ENCODE data around the gene GSK3A.

The GSK3A gene

DNA sequence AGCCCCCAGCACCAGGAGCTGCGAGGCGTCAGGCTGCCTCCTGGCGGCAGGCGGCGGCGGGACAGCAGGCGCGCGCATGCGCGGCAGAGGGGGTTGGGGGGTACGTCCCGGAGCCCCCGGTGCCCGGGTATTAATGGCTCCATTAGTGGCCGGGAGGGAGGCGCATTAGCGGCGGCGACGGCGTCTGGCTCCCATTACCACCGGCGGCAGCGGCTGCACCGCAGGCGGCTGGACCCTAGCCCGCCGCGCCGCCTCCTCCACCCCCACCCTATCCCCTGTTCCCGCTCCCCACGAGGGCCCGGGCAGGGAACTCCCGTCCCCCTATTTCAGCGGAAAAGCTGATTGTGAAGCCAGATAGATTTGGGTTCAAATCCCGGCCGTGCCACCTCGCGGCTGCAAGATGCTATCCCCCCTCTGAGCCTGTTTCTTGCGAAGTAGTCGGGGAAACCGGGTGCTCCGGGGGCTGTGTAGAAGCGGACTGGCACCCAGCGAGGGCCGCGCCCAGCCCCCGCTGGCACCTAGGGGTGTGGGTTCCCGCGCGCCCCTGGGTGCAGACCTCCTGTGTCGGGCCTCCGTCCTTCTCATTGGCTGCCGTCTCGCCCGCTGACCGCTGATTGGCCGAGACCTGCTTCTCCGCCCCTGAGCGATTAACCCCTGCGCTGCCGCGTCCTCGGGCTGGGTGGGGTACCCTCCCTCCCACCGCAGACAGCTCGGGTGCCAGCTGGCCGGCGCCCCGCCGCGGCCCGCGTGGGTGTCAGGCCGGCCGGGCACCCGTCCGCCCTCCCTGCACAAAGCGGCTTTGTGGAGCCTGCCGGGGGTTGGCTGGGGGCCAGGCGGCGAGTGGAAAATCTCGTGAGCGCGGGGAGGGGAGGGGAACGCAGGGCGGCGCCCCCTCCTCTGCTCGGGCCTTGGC lies 37.8 kb upstream of the GSK3A start:
- peak; percentile 92 for DNase-seq

DNA sequence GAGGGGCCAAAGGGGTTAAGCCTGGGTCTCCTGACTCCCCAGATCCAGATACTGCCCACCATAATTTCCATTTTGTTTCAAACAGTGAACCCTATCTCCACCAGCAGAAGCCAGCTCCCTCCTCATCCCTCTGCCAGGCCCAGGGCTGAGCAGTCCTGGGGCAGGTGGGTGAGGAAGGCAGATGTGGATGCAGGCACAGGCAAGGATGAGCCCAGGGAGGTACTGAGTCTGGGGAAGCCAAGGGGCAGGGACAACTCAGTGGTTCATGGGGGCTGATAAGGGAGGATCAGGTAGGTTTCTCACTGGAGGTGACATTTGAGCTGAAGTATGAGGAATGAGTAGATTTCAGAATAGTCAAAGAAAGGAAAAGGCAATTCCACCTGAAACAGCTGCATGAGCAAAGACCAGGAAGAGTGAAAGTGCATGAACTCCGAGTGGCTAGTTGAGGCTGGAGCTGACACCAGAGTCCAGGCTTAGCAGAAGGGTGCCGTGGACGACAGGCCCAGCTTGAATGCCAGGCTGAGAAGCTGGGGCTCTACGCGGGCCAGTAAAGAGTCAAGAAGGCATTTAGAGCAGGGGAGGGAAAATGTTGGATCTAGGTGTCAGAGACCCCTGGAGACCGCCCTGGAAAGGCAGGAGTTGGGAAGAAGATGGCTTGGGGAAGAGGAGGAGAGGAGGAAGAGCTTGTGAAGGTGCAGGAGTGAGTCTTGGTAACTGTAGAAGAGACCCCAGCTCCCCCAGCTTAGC lies 36.9 kb upstream of the GSK3A start:
- DNase-seq = no peak

DNA sequence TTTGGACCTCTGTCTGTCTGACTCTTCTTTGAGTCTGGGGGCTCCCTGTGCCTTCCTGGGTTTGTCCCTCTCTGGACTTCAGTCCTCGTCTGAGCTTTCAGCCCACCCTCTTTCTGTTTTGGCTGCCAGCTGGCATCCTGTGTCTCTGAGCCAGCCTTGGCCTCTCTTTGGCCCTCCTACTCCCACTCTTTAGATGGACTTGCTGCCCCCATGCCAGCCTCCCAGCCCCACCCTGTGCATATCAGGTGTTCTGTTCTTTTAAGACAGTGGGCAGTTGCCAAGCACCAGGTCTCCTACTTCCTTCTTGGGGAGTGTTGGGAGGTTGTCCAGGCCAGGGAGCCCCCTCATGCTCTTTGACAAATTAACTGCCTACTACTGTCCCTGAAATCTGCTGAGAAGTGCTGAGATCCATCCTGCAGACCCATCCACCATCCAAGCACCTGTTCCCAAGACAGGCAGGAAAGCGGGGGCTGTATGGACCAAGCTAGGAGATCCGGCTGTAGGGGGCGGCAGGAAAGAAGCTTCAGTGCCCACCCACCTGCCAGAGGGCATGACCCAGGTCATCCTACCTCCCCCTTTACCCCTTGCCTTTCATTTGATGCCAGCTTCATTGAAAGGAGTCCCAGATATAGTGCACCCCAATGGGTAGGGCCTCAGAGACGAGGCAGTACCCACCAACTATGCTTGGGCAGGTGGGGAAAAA lies 36.2 kb upstream of the GSK3A start:
- DNase-seq = no peak

DNA sequence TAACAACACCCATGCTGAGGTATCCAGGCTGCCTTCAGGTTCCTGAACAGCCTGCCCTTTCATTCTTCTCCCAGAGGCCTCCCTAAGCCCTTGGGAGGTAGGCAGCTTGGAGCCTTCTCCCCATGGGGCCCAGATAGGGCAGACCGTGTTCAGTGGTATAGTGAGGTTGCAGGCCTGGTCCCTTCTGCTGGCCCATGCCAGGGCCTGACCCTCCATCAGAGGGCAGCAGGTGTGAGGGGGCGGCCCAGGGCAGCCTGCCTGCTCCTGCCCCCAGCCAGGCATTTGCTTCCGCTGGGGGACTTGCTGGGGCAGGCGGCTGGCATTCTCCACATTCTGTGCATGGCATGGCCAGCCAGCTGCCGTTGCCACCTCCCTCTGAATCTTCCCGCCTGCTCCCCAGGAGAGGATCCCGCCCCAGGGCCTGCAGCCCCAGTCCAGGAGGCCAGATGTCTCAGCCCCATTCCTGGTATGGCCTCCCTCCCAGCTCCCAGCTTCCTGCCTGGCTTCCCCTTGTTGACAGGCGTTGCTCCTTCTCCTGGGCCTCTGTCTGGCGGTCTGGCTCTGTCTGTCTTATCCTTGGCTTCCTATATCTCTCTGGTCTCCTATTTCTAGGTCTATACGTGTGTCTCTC lies 35.5 kb upstream of the GSK3A start:
- no peak for DNase-seq

DNA sequence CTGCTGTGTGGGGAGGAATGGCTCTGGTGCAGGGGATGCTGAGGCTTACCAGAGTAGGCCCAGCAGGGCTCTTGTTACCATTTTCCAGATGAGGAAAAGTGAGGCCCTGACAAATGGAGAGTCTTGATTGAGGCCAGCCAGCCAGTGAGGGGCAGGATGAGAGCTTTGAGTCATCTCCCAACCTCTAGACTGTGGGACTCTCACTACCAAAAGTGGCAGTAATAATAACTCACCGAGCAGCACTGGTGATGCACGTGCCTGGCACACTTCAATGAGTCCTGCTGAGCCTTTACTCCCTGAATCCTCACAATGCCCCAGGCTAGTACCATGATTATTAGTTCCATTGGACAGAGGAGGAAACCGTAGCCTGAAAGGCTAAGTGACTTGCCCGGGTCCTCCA lies 34.4 kb upstream of the GSK3A start:
- no peak for DNase-seq

DNA sequence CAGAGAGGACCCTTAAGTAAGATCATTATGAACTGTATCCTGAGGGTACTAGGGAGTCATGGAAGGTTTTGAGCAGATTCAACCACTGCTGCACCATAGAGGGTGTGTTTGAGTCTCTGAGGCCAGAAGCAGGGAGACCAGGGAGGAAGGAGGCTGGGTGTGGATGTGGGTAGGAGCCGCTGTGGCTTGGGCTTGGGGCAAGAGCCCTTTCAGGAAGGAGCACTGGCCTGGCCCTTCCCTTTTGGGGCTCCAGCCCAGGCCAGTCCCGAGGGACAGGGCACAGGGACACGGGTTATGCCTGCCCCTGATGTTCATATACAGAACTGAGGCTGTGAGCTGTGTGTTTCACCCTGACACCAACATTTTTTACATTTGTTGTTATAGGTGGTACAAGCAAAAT lies 33.9 kb upstream of the GSK3A start:
- DNase-seq = no peak

DNA sequence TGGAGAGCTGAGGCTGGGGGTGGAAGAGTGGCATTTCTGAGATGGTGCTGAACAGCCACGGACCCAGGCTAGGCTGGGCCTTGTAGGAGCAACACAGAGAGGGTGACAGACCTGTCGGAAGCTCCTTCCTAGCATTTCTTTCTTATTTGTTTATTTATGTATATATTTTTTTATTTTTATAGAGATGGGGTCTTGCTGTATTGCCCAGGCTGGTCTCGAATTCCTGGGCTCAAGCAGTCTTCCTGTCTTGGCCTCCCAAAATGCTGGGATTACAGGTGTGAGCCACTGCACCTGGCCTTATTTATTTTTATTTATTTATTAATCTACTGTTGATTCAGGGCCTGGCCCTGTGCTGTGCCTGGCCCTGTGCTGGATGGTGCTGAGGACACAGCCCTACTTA lies 33.1 kb upstream of the GSK3A start:
- no peak for DNase-seq

DNA sequence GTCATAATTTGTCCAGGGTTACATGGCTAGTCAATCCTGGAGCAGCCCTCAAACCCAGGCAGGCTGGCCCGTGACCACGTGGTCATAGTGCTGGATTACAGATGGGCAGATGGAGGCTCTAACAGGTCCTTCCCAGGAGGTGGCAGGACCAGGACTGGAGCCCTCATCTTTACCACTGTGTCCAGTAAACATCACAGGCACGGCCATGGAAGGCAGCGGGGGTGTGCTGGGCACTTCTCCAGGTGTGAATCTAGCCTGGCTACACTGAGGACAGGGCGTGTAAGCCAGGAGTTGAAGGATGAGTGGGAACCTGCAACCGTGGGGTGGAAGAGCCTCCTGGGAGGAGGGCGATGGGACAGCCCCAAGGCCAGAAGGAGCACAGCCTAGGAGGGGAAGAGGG lies 32.7 kb upstream of the GSK3A start:
- no peak for DNase-seq

DNA sequence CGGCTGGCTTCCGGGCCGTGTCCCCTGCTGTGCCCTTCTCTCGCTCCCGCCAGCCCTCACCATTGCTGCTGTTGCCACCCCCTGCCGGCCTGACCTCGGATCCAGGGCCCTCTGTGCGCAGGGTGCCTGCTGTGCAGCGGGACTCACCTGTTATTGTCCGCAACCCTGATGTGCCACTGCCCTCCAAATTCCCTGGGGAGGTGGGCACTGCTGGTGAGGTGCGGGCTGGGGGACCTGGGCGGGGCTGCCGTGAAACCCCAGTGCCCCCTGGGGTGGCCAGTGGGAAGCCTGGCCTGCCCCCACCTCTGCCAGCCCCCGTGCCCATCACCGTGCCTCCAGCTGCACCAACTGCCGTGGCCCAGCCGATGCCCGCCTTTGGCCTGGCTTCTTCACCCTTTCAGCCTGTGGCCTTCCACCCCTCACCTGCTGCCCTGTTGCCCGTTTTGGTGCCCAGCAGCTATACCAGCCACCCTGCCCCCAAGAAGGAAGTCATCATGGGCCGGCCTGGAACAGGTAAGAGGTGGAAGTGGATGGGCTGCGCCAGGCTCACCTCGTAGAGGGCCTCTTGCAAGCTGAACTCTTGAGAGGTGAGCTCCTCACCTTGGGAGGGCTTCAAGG lies 31.8 kb upstream of the GSK3A start:
- no peak for DNase-seq

DNA sequence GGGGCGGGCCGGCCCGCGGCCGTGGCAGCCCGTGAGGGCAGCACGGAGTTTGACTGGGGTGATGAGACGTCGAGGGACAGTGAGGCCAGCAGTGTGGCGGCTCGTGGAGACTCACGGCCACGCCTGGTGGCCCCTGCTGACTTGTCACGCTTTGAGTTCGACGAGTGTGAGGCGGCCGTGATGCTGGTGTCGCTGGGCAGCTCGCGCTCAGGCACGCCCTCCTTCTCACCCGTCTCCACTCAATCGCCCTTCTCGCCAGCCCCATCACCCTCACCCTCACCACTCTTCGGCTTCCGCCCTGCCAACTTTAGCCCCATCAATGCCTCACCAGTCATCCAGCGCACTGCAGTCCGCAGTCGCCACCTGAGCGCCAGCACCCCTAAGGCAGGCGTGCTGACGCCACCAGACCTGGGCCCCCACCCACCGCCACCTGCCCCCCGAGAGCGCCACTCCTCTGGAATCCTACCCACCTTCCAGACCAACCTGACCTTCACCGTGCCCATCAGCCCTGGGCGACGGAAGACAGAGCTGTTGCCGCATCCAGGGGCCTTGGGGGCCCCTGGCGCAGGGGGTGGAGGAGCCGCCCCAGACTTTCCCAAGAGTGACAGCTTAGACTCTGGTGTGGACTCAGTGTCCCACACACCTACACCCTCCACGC lies 31.1 kb upstream of the GSK3A start:
- no peak for DNase-seq

DNA sequence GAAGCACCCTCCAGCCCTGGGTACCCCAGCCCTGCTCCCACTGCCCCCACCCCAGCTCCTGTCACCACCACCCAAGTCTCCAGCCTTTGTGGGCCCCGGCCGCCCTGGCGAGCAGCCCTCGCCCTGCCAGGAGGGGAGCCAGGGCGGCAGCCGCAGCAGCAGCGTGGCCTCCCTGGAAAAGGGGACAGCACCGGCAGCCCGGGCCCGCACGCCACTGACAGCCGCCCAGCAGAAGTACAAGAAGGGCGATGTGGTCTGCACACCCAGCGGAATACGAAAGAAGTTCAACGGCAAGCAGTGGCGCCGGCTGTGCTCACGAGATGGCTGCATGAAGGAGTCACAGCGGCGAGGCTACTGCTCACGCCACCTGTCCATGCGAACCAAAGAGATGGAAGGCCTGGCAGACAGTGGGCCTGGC lies 30.6 kb upstream of the GSK3A start:
- no peak for DNase-seq

DNA sequence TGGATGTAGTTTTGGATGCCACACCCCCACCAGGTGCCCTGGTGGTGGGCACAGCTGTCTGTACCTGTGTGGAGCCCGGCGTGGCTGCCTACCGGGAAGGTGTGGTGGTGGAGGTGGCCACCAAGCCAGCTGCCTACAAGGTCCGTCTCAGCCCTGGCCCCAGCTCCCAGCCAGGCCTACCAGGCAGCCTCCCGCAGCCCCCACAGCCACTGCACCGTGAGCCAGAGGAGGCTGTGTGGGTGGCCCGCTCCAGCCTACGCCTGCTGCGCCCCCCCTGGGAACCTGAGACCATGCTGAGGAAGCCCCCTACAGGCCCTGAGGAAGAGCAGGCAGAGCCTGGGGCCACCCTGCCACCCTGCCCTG lies 30.1 kb upstream of the GSK3A start:
- DNase-seq = no peak

DNA sequence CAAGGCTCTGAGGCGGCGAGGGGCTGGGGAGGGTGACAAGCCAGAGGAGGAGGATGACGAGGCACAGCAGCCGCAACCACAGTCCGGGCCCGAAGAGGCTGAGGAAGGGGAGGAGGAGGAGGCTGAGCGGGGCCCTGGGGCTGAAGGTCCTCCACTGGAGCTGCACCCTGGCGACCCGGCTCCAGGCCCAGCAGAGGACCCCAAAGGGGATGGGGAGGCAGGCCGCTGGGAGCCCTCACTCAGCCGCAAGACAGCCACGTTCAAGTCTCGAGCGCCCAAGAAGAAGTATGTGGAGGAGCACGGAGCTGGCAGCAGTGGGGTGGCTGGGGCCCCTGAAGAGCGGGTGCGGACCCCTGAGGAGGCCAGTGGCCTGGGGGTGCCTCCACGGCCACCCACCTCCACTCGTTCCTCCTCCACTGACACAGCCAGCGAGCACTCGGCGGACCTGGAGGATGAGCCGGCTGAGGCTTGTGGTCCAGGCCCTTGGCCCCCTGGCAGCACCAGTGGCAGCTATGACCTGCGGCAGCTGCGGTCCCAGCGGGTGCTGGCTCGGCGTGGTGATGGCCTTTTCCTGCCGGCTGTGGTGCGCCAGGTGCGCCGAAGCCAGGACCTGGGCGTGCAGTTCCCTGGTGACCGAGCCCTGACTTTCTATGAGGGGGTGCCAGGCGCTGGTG lies 29.6 kb upstream of the GSK3A start:
- DNase-seq = no peak

DNA sequence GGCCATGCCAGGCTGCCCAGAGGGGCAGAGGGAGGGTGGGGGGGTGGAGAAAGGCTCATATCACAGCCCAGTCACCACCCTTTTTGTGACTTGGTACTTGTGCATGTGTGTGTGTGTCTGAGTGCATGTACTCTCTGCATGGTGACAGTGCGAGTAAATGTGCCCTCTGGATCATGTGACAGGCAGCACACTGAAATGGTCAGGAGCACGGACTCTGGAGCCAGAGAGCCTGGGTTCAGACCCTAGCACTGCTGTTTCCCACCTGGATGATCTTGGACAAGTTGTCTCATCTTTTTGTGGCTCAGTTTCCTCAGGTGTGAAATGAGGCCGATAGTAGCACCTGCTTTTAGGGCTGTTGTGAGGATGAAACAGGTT lies 28.6 kb upstream of the GSK3A start:
- DNase-seq = no peak

DNA sequence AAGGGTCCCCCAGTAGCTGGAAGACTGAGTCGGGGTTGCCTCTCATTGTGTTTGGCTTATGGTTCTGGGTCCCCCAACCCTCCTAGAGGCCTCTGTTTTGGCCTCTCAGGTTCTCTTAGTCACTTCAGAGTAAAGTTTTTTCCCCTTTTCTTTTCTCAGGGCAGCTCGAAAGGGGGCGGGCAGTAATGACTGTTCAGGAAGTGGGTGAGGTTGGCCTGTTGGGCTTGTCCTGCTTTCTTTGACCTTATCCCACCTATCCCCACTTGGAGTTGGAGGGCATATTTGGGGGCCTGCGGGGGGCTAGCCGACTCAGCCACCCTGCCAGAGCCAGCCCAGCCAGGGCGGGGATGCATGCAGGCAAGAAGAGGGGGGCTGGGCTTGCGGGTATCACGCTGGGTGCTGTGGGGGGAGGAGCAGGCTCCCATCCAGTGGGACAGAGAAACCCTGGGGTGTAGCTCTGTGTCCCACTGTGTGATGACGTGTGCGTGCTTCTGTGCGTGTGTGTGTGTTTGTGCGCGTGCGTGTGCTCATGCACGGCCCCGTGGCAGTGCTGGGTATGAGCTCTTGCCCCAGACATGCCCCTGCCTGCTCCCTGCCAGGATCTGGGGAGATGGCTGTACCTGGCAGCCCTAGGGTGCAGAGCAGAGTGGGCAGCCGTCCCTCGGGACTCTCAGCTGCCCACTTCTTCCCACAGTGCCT lies 28.1 kb upstream of the GSK3A start:
- no peak for DNase-seq

DNA sequence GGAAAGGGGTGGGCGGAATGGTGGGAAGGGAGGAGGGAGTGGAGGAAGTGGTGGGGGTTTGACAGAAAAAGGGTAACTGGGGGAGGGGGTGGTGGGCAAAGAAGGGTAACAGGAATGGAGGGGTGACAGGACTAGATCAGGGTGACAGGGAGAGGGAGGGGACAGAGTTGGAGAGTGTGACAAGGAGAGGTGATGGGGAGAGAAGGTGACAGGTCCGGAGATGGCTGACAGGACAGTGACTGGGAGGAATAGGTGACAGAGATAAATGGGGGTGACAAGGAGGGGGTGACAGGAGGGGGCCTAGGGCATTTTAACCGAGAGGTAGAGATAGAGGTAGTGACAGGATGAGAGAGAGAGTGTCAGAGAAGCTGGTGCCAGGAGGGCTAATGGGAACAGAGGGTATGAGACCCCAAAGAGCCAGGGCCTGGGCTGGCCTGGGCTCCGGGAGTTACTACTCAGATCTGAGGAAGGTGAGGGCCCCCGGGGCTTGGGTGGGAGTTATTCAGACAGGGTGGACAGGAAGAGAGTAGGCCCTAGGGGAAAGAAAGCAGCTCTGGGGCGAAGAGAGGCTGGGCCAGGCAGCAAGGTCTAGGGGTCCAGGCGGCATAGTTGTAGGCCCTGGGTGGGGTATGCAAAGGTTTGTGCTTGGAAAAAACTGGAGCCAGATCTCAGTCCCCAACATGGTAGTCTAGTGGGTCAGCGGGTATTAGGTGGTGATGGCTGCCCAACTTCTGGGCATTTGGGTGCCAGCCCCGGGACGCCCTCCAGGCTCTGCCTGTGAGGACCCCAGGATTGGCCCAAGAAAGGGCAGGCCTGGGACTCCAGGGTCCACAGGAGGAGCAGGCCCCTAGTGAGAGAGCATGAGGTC lies 27.3 kb upstream of the GSK3A start:
- no peak for DNase-seq

DNA sequence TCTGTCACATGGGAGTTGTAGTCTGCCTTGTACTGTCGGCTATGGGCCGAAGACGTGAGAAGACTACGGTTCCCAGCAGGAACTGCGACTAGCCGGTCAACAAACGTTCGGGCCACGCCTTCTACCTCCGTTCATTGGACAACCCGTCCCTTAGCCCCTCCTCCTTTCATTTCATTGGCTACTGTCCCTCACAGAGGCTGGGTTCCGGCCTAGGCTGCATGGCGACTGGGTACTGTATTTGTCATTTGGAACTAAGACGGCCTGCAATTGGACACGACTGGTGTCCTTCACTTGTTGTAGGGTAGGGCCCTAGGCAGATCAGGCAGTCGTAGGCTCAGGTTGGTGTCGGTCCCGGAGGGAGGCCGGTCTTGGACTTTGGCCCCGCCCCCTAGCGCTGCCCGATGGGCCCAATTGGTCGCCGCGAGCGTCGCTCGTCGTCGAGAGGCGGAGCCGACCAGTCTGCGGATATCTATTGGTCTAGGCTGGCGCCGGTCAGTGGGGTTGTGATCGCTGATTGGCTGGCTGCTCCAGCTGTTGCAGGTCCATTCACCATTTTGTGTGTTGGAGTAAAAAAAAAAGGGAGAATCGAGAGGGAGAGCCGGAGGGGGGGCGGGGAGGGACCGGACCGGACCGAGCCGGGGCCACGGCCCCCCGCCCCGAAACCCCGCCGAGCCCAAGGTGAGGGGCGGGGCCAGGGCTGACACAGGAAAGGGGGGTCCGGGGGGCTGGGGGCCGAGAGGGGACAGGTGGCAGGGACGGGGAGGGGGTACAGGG lies 26.5 kb upstream of the GSK3A start, which contains the start of gene CIC:
TSS of gene CIC (plus strand) at position 549 of the 774 bp plus-strand sequence. CDS start 2,532 bp downstream, outside the sequence.
- peak; percentile 99 for DNase-seq

DNA sequence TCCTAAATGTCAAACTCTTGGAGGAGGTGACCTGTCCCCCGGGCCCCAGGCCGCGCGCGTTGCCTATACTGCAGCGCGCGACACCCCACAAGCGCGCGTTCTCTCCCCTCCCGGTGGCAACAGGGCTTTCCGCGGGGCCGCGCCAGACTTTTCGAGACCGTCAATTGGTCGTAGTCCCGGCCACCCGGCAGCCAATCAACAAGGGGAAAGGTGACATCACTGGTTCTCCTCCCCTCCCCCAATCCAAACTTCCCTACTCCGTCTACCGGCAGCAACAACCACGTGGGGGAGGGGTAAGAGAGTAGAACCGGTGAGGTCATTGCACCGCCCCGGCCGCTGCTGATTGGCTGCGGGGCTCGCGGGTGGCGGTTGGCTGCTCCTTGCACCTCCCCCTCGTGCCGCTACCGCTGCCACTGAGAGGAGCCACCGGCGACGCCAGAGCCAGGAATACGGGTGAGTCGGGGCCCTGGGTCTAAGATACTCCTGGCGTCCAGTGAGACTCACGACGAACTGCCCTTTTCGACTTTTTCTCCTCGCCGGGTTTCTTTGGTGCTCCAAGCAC lies 25.8 kb upstream of the GSK3A start:
- peak; percentile 97 for DNase-seq
